ENCODE measurements around the gene AXL. TPM values are rescaled to one million over a fixed set of nuclear protein-coding genes. Genes with fewer than 3 reads are reported as not detected.
A peak's percentile ranks its signal among the peaks of the same experiment; 100 is the strongest.

Gene AXL
- total and polyA plus RNA-seq, 9 of the 15 experiments (the other 6 are each of a cell fraction or from before 2014, with no cell fraction given), result 0.80 to 6.6 (median 1.6) TPM

GRCh38 chr19:41263042-41263849, 44.2 kb downstream of the AXL start (continued):
- TF ChIP-seq ZKSCAN1 (IDR thresholded peaks at IDR 0.05; ENCODE audit: low read depth, low read length) (0 out of 2 replicates have a peak, but pooled peaks have one; percentile 20), MGA (IDR thresholded peaks at IDR 0.05) (no peak), ZNF699 (CRISPR knock-in tag; IDR thresholded peaks at IDR 0.05; ENCODE audit: insufficient replicate concordance) (no peak), ZNF232 (CRISPR knock-in tag; IDR thresholded peaks at IDR 0.05) (no peak), ZFP1 (CRISPR knock-in tag; IDR thresholded peaks at IDR 0.05) (no peak), NONO (IDR thresholded peaks at IDR 0.05; ENCODE audit: low read depth in 2 of 2, low read length in 1 of 2) (peak in 1 of 2 experiments; percentile 82; a peak in 2 of 4 replicates), ZNF347 (CRISPR knock-in tag; IDR thresholded peaks at IDR 0.05; ENCODE audit: low read depth) (no peak), ZNF41 (CRISPR knock-in tag; conservative IDR thresholded peaks at IDR 0.05) (no peak), TAL1 (IDR thresholded peaks at IDR 0.05) (peak; percentile 20; the same call in 1 of the 2 replicates), RHOXF2B (CRISPR knock-in tag; conservative IDR thresholded peaks at IDR 0.05) (no peak), ZNF124 (CRISPR knock-in tag; IDR thresholded peaks at IDR 0.05) (no peak), CHCHD3 (CRISPR knock-in tag; IDR thresholded peaks at IDR 0.05) (no peak), ASH1L (IDR thresholded peaks at IDR 0.05; ENCODE audit: borderline replicate concordance, low read depth, partially characterized antibody) (no peak), NR1H2 (CRISPR knock-in tag; IDR thresholded peaks at IDR 0.05) (no peak), KAT7 (CRISPR knock-in tag; IDR thresholded peaks at IDR 0.05; ENCODE audit: borderline replicate concordance) (0 out of 2 replicates have a peak, but pooled peaks have one; percentile 24), ZC3H4 (CRISPR knock-in tag; IDR thresholded peaks at IDR 0.05; ENCODE audit: borderline replicate concordance) (peak; percentile 81), ZBTB8A (IDR thresholded peaks at IDR 0.05; ENCODE audit: partially characterized antibody) (no peak), CC2D1A (IDR thresholded peaks at IDR 0.05) (no peak)
